ENCODE measurements around the gene KCNN4. TPM values are rescaled to one million over a fixed set of nuclear protein-coding genes. Genes with fewer than 3 reads are reported as not detected.

KCNN4 gene
- total RNA-seq, 2 experiments from 2014 or later = 31.3 to 40.0 TPM

GRCh38 chr19:43802216-43802951 lies 21.6 kb upstream of the KCNN4 start, which contains the start of gene LYPD5:
TSS of gene LYPD5 (minus strand) at chr19:43802447. CDS start at chr19:43802380, 67 bp downstream.
- BruUV-seq (replicated peaks) = no TSS peak
- no peak within 1 kb of the TSS for H3K4me2 ChIP-seq (ENCODE audit: low read length)
- no peaks in the 10 kb centered on the region for H3K79me2 ChIP-seq (ENCODE audit: insufficient read depth, low read depth, low read length)
- H3K9me3 ChIP-seq (ENCODE audit: low read length) = no peaks in the 10 kb centered on the region
- H3K9me2 ChIP-seq (ENCODE audit: insufficient read depth, low read length) = no peaks in the 10 kb centered on the region
- intact Hi-C loops (cut with micrococcal nuclease; ENCODE audit: unreplicated experiment) = no loop called here
- H3K4me1 ChIP-seq (ENCODE audit: insufficient read depth, low read length, poor library complexity, severe bottlenecking) = no peaks in the 10 kb centered on the region
- no peak within 1 kb of the TSS for H2AFZ ChIP-seq (ENCODE audit: low read length)
- no peak within 1 kb of the TSS for H3K27ac ChIP-seq (ENCODE audit: low read depth, low read length, poor library complexity, severe bottlenecking)
- CTCF ChIA-PET (ENCODE audit: unreplicated experiment) = no interaction called here
- no peak within 1 kb of the TSS for H3K4me3 ChIP-seq (ENCODE audit: low read depth, low read length, poor library complexity, severe bottlenecking)
- no peak for TF ChIP-seq CTCF (conservative IDR thresholded peaks at IDR 0.05; ENCODE audit: low read length)
- no peak for TF ChIP-seq EZH2phosphoT487 (IDR thresholded peaks at IDR 0.05; ENCODE audit: borderline replicate concordance, low read depth, low read length)
- POLR2A ChIA-PET = no interaction called here
- no peaks in the 10 kb centered on the region for H4K20me1 ChIP-seq (ENCODE audit: insufficient read depth, low read length)
- no peak for DNase-seq (ENCODE audit: low spot score)
- H3K36me3 ChIP-seq (ENCODE audit: insufficient read depth, low read length) = no peaks in the 10 kb centered on the region

DNA sequence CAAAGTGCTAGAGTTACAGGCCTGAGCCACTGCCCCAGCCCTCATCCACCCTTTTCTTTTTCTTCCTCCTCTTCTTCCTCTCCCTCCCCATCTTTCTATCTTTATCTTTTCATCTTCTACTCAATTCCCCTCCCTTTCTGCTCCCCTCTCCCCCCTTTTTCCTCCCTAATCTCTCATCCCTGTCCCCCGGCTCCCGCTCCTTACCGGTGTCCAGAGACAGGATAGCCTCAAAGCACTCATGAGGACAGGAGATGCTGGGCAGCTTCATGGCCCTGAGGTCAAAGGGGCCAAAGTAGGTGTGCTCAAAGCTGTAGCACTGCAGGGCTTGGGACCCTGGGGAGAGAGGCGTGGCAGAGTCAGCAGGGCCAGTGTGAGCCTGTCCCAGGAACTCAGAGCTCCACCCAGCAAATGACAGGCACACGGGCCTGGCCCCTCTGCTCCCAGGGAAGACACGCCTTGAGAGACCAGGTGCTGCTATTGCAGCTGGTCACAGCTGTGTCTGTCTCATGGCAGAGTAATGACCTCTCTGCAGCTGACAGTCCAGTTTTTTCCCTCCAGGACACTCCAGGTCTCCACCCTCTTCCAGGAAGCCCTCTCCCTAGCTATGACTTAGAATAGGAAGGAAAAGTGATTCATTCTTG lies 18.8 kb upstream of the KCNN4 start:
- TF ChIP-seq EZH2phosphoT487 (IDR thresholded peaks at IDR 0.05; ENCODE audit: borderline replicate concordance, low read depth, low read length) (no peak), CTCF (conservative IDR thresholded peaks at IDR 0.05; ENCODE audit: low read length) (no peak)
- no TSS peak for BruUV-seq (replicated peaks)
- POLR2A ChIA-PET = no interaction called here

More for the DNA sequence above, 18.8 kb upstream of the KCNN4 start:
- H3K4me1 ChIP-seq (ENCODE audit: insufficient read depth, low read length, poor library complexity, severe bottlenecking) = no peaks in the 10 kb centered on the region
- H3K79me2 ChIP-seq (ENCODE audit: insufficient read depth, low read depth, low read length) = no peaks in the 10 kb centered on the region
- no peaks in the 10 kb centered on the region for H3K36me3 ChIP-seq (ENCODE audit: insufficient read depth, low read length)
- intact Hi-C loops (cut with micrococcal nuclease; ENCODE audit: unreplicated experiment) = no loop called here
- DNase-seq (ENCODE audit: low spot score) = no peak
- no peak overlapping the region for H3K4me3 ChIP-seq (ENCODE audit: low read depth, low read length, poor library complexity, severe bottlenecking)
- no peaks in the 10 kb centered on the region for H3K9me3 ChIP-seq (ENCODE audit: low read length)
- CTCF ChIA-PET (ENCODE audit: unreplicated experiment) = no interaction called here
- H3K4me2 ChIP-seq (ENCODE audit: low read length) = no peak overlapping the region
- H3K9me2 ChIP-seq (ENCODE audit: insufficient read depth, low read length) = no peaks in the 10 kb centered on the region
- no peak overlapping the region for H2AFZ ChIP-seq (ENCODE audit: low read length)
- H3K27ac ChIP-seq (ENCODE audit: low read depth, low read length, poor library complexity, severe bottlenecking) = no peak overlapping the region
- H4K20me1 ChIP-seq (ENCODE audit: insufficient read depth, low read length) = no peaks in the 10 kb centered on the region
